Measurements from ENCODE around the gene TNS4.
A peak's percentile ranks its signal among the peaks of the same experiment; 100 is the strongest.

The TNS4 gene

DNA sequence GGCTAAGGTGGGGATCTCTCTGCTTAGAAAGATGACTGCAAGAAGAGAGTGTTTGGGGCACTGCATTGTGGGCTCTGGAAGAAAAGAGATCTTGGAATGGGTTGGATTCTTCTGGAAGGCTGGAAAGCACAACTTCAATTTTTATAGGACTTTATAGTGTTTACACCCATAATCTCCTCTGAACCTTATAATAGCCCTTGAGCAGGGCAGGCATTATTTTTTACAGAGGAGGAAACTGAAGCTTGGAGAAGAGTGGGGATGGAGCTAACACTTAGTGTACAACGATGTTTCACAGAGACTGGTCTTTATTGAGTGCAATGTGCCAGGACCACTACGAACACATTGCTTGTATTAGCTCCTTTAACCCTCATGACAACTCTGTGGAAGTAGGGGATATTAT is 10.4 kb downstream of the TNS4 start:
- TF ChIP-seq EGR1 (IDR thresholded peaks at IDR 0.05), result no peak
- TF ChIP-seq CREB1 (IDR thresholded peaks at IDR 0.05; ENCODE audit: low read depth), result no peak
- TF ChIP-seq EP300 (IDR thresholded peaks at IDR 0.05; ENCODE audit: borderline replicate concordance), result no peak
- TF ChIP-seq TAF1 (IDR thresholded peaks at IDR 0.05; ENCODE audit: low read depth), result no peak
- TF ChIP-seq, protein P1, sequence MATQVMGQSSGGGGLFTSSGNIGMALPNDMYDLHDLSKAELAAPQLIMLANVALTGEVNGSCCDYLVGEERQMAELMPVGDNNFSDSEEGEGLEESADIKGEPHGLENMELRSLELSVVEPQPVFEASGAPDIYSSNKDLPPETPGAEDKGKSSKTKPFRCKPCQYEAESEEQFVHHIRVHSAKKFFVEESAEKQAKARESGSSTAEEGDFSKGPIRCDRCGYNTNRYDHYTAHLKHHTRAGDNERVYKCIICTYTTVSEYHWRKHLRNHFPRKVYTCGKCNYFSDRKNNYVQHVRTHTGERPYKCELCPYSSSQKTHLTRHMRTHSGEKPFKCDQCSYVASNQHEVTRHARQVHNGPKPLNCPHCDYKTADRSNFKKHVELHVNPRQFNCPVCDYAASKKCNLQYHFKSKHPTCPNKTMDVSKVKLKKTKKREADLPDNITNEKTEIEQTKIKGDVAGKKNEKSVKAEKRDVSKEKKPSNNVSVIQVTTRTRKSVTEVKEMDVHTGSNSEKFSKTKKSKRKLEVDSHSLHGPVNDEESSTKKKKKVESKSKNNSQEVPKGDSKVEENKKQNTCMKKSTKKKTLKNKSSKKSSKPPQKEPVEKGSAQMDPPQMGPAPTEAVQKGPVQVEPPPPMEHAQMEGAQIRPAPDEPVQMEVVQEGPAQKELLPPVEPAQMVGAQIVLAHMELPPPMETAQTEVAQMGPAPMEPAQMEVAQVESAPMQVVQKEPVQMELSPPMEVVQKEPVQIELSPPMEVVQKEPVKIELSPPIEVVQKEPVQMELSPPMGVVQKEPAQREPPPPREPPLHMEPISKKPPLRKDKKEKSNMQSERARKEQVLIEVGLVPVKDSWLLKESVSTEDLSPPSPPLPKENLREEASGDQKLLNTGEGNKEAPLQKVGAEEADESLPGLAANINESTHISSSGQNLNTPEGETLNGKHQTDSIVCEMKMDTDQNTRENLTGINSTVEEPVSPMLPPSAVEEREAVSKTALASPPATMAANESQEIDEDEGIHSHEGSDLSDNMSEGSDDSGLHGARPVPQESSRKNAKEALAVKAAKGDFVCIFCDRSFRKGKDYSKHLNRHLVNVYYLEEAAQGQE (IDR thresholded peaks at IDR 0.05; ENCODE audit: low read depth), result no peak
- TF ChIP-seq YY1 (IDR thresholded peaks at IDR 0.05; ENCODE audit: low read depth), result no peak
- TF ChIP-seq NFIC (IDR thresholded peaks at IDR 0.05), result no peak
- TF ChIP-seq, protein P2, sequence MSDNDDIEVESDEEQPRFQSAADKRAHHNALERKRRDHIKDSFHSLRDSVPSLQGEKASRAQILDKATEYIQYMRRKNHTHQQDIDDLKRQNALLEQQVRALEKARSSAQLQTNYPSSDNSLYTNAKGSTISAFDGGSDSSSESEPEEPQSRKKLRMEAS (IDR thresholded peaks at IDR 0.05), result no peak
- no peak for TF ChIP-seq RAD21 (IDR thresholded peaks at IDR 0.05; ENCODE audit: low read depth)
- TF ChIP-seq, protein P3, sequence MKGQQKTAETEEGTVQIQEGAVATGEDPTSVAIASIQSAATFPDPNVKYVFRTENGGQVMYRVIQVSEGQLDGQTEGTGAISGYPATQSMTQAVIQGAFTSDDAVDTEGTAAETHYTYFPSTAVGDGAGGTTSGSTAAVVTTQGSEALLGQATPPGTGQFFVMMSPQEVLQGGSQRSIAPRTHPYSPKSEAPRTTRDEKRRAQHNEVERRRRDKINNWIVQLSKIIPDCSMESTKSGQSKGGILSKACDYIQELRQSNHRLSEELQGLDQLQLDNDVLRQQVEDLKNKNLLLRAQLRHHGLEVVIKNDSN (IDR thresholded peaks at IDR 0.05), result no peak
- TF ChIP-seq TCF12 (IDR thresholded peaks at IDR 0.05; ENCODE audit: low read depth), result no peak

DNA sequence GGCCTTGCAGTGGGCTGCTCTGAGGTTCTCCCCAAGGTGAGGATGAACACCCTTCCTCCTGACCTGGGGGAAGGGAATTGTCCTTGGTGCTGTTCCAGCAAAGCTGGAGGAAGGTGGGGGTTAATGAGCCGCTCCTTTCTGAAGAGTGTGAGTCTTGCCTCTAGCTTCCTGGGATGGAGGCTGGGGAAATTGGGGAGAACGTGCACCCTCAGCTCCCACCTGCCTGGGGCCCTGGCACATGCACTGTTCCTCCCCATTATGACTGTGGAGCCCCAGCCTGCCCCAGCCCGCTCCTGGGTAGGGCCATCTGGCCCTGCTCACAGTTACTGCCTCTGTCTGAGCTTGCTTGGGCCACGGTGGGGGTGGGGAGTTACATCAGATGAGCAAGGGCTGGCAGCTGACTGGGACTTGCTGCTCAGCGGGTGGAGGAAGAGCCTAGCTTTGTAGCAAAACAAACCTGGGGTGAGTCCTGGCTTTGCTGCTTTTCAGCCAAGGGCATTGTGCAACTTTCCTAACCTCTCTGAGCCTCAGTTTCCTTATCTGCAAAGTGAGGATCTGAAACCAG is 11.1 kb downstream of the TNS4 start:
- TF ChIP-seq EGR1 (IDR thresholded peaks at IDR 0.05), result no peak
- TF ChIP-seq, protein P3 (IDR thresholded peaks at IDR 0.05), result 0 out of 2 replicates have a peak, but pooled peaks have one; percentile 37
- TF ChIP-seq RAD21 (IDR thresholded peaks at IDR 0.05; ENCODE audit: low read depth), result no peak
- TF ChIP-seq TCF12 (IDR thresholded peaks at IDR 0.05; ENCODE audit: low read depth), result no peak
- TF ChIP-seq YY1 (IDR thresholded peaks at IDR 0.05; ENCODE audit: low read depth), result no peak
- peak; percentile 35; the same call in 1 of the 2 replicates for TF ChIP-seq NFIC (IDR thresholded peaks at IDR 0.05)
- TF ChIP-seq, protein P2 (IDR thresholded peaks at IDR 0.05), result no peak
- peak; percentile 88 for TF ChIP-seq CEBPB (IDR thresholded peaks at IDR 0.05)
- TF ChIP-seq TEAD4 (IDR thresholded peaks at IDR 0.05), result peak; percentile 31; the same call in 1 of the 2 replicates
- TF ChIP-seq CREB1 (IDR thresholded peaks at IDR 0.05; ENCODE audit: low read depth), result no peak

DNA sequence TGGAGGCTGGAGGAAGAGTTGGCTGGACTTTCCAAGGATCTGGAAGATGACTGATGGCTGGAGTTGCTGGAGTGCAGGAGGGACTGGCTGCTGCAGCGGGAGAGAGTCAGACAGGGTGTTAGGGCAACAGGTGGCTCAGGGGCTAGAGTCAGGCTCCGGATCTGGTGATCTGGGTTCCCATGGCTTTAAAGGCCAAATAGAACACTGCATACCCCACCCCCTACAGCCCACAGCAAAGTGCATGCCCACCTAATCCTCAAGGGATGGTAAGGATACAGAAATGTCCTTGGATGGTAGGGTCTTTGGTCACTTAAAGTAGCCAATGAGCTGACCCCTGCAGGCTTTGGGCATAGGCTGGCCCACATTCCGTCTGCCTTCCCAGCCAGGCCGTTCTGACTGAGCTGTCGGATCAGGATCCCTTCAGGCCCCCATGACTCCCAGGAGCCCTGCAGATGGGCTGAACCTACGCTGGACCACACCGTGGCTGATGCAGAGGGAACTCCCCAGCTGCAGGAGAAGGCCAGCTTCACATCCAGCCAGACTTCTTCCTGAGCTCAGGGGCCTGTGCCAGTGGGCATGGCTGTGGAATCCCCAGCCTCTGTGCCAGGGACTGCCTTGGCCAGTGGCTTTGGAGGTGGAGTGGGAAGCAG is 13.9 kb downstream of the TNS4 start:
- TF ChIP-seq ZBTB7A (IDR thresholded peaks at IDR 0.05; ENCODE audit: low read depth), result 0 out of 2 replicates have a peak, but pooled peaks have one; percentile 9
- TF ChIP-seq, protein P2 (IDR thresholded peaks at IDR 0.05), result no peak

DNA sequence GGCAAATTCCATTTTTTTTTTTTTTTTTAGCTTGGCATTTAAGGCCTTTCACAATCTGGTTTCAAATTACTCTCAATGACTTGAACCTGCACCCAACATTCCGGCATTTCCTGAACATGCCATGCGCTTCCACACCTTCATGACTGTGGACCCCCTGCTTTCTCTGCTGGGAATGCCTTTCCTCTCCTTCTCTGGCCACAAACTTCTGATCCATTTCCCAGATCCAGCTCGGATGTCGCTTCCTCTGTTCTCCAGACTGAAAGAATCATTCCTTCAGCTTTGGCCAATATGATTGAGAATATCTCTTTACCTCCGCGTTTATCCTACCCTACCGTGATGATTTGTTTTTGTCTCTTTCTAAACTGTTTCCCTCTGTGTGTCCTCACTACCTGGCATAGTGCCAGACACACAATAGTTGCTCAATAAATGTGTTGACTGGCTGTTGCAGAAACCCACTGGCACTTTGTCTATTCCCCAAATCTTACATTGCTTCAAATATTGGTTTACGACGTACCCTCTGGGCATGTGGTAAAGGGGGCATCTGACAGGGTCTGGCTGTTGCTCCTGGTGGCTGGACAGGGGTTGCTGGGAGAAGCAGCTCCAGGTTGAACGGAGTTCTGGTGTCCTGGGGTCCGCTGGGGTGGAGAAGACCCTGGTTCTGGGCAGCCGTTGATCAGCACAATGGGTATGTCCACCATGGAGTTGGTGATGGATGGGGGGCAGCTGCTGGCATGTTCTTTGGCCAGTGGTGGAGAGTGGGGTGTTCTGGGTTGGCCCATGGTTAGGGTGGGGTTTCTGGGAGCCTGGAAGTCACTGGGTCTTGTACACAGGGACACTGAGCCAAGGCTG is 14.7 kb downstream of the TNS4 start:
- TF ChIP-seq RAD21 (IDR thresholded peaks at IDR 0.05; ENCODE audit: low read depth), result no peak; the same call in 1 of the 2 replicates
- TF ChIP-seq EGR1 (IDR thresholded peaks at IDR 0.05), result no peak
- 0 out of 2 replicates have a peak, but pooled peaks have one; percentile 42 for TF ChIP-seq YY1 (IDR thresholded peaks at IDR 0.05; ENCODE audit: low read depth)
- peak; percentile 79; the same call in 1 of the 2 replicates for TF ChIP-seq EP300 (IDR thresholded peaks at IDR 0.05; ENCODE audit: borderline replicate concordance)
- peak; percentile 94 for TF ChIP-seq NFIC (IDR thresholded peaks at IDR 0.05)
- TF ChIP-seq FOXM1 (IDR thresholded peaks at IDR 0.05; ENCODE audit: borderline replicate concordance, low read depth), result peak; percentile 59
- peak; percentile 84 for TF ChIP-seq TCF12 (IDR thresholded peaks at IDR 0.05; ENCODE audit: low read depth)
- TF ChIP-seq, protein P3 (IDR thresholded peaks at IDR 0.05), result no peak
- TF ChIP-seq CEBPB (IDR thresholded peaks at IDR 0.05), result peak; percentile 95
- peak; percentile 91 for TF ChIP-seq TEAD4 (IDR thresholded peaks at IDR 0.05)

DNA sequence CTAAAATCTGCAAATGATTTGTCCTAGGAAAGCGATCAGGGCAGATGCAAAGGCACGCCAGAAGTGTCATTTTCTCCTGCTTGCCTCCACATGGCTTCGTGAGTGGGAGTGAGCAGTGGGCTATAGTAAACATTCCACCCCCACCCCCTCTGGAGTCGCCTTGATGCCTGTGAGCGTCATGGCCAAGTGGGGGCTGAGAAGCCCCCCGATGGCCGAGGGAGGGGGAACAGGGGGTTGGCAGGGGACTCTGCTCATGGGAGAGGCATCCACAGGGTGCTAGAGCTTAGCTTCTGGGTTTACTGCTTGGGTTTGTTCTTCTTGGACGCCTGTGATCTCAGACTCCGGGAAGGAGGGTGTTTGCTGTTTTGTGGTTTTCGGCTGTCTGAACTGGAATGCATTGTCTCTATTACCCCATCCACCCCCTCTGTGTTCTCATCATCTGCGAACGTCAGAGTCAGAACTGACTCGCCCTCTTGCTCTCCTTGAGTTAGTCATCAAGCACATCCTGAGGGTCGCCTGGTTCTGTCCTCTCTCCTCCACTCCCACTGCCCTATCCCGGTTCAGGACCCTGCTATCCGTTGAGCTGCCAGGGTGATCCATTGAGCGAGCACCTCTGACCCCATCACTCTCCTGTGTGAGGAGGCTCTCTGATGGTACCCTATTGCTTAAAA is 15.4 kb downstream of the TNS4 start:
- peak; percentile 51; the same call in 1 of the 2 replicates for TF ChIP-seq TEAD4 (IDR thresholded peaks at IDR 0.05)
- TF ChIP-seq TCF12 (IDR thresholded peaks at IDR 0.05; ENCODE audit: low read depth), result no peak
- TF ChIP-seq ZBTB7A (IDR thresholded peaks at IDR 0.05; ENCODE audit: low read depth), result 0 out of 2 replicates have a peak, but pooled peaks have one; percentile 52
- TF ChIP-seq EGR1 (IDR thresholded peaks at IDR 0.05), result no peak; the same call in 1 of the 2 replicates
- TF ChIP-seq, protein P2 (IDR thresholded peaks at IDR 0.05), result no peak
- no peak for TF ChIP-seq CEBPB (IDR thresholded peaks at IDR 0.05)
- TF ChIP-seq RAD21 (IDR thresholded peaks at IDR 0.05; ENCODE audit: low read depth), result no peak; the same call in 1 of the 2 replicates
- TF ChIP-seq, protein P3 (IDR thresholded peaks at IDR 0.05), result no peak
- no peak for TF ChIP-seq TAF1 (IDR thresholded peaks at IDR 0.05; ENCODE audit: low read depth)
- peak; percentile 88 for TF ChIP-seq EP300 (IDR thresholded peaks at IDR 0.05; ENCODE audit: borderline replicate concordance)
- no peak for TF ChIP-seq NFIC (IDR thresholded peaks at IDR 0.05)
- TF ChIP-seq, protein P1 (IDR thresholded peaks at IDR 0.05; ENCODE audit: low read depth), result no peak
